AG04449 (cell line): Measurements from ENCODE around the gene GALNT4.

ENCODE experiments used
- CTCF ChIA-PET: fragments of 350-600 bp; formaldehyde crosslinking; extraction: SDS; loops from one replicate; lab custom pipeline; 2021; ENCODE audit warnings: antibody characterized with exemption; lab: Yijun Ruan, JAX
- POLR2A ChIA-PET: fragments of 400-600, 350-600 bp; formaldehyde crosslinking; extraction: SDS; loops from one replicate; lab custom pipeline; 2020; ENCODE audit warnings: antibody characterized with exemption, inconsistent platforms; lab: Yijun Ruan, JAX
- DNase-seq: peaks from one replicate; pipeline ENCODE4 v3.0.0-alpha.2; 2010; ENCODE audit warnings: low read depth, low spot score
- H3K4me3 ChIP-seq: 2 replicates; pipeline ENCODE4 v1.5.1; 2011; ENCODE audit warnings: low read depth, mild to moderate bottlenecking, control low read depth, low read length
- CTCF ChIP-seq: IDR thresholded peaks from one replicate; pipeline ENCODE4 v1.5.1; 2011; ENCODE audit warnings: mild to moderate bottlenecking, moderate library complexity, low read length, control low read depth, inconsistent platforms; ENCODE audit not compliant: insufficient read depth; ENCODE audit errors: missing control alignments

Gene GALNT4

DNA sequence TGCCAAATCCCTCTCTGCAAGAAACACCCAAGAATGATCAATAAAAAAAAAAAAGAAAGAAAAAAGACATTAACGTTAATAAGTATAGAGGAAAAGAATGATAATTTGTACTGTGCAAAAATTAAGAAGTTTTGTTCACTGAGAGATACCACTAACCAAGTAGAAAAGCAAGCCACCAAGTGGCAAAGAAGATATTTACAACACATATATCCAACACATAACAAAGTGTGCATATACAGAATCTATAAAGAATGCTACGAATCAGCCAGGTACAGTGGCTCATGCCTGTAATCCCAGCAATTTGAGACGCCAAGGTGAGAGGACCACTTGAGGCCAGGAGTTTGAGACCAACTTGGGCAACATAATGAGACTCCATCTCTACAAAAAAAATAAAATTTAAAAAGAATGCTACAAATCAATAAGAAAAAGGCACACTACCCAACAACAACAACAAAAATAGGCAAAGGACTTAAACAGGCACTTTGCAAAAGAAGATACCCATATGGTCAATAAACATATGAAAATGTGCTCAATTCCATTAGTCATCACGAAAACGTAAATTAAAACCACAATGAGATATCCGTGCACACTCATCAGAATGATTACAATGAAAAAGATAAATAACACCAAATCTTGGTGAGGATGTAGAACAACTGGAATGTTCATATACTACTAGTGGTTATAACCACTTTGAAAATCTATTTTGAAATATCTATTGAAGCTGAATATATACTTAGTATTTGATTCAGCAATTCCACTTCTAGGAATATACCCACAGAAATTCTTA is 19.8 kb downstream of the GALNT4 start:
- ChIA-PET POLR2A (no interaction called here), CTCF (interaction anchor here (0.8 to 2.8 kb wide), 5 partner anchors 9 to 485 kb away, joined by 3 to 17 read pairs (median 7); partner anchors contain the start of gene GALNT4)

DNA sequence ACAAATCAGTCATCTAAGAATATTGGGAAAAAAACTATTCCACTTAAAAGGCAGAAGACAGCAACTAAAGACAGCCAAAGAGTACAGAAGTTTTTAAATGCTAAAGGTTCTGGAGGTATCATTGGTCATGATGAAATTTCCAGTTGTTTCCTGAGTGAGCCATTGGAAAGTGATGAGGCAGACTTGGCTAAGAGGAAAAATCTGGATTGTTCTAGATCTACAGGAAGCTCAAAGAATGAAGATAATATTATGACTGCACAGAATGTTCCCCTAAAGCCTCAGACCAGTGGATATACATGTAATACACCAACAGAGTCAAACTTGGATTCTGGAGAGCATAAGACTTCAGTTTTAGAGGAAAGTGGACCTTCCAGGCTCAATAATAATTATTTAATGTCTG is 22.8 kb downstream of the GALNT4 start:
- POLR2A ChIA-PET, result no interaction called here
- CTCF ChIA-PET, result no interaction called here

More for the DNA sequence above, 19.8 kb downstream of the GALNT4 start:
- DNase-seq, result no peak
- TF ChIP-seq CTCF, result no peak
- H3K4me3 ChIP-seq, result no peak overlapping the region

GRCh38 chr12:89499857-89500256 is 24.7 kb downstream of the GALNT4 start:
- DNase-seq, result no peak
- POLR2A ChIA-PET, result no interaction called here
- no peak overlapping the region for H3K4me3 ChIP-seq
- CTCF ChIA-PET, result interaction anchor here (5.5 kb wide), 1 partner anchor 29 kb away, joined by 25 read pairs; no protein-coding TSS in a partner anchor
- no peak for TF ChIP-seq CTCF

More for the DNA sequence above, 22.8 kb downstream of the GALNT4 start:
- no peak for DNase-seq
- H3K4me3 ChIP-seq, result no peak overlapping the region
- no peak for TF ChIP-seq CTCF

GRCh38 chr12:89497467-89497866 is 27.1 kb downstream of the GALNT4 start:
- TF ChIP-seq CTCF, result no peak
- DNase-seq, result no peak
- ChIA-PET POLR2A (no interaction called here), CTCF (interaction anchor here (0.8 to 5.5 kb wide), 4 partner anchors 24 to 28 kb away, joined by 3 to 25 read pairs (median 3); partner anchors contain the start of genes GALNT4 and POC1B)
- H3K4me3 ChIP-seq, result no peak overlapping the region

DNA sequence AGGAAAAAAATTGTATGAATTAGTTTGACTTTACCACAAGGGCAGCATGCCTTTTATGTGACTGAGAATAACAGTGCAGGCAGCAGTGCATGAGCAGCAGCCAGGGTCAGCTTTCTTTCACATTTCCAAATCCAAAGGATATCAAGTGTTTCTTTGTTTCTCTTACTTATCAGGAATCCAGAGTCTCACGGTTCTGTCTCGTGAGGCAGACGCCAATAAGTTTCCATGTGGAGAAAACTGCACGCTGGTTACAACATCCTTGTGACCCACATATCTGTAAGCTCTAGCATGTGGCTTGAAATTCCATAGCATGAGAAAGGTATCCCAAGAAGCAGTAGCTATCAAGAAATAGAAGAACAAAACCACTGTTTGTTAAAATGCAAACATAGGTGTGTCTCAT is 27.6 kb downstream of the GALNT4 start:
- ChIA-PET CTCF (interaction anchor here (0.8 to 5.5 kb wide), 5 partner anchors 25 to 32 kb away, joined by 3 to 25 read pairs (median 3); partner anchors contain the start of genes GALNT4 and POC1B), POLR2A (no interaction called here)
- no peak overlapping the region for H3K4me3 ChIP-seq
- no peak for DNase-seq
- TF ChIP-seq CTCF, result no peak

DNA sequence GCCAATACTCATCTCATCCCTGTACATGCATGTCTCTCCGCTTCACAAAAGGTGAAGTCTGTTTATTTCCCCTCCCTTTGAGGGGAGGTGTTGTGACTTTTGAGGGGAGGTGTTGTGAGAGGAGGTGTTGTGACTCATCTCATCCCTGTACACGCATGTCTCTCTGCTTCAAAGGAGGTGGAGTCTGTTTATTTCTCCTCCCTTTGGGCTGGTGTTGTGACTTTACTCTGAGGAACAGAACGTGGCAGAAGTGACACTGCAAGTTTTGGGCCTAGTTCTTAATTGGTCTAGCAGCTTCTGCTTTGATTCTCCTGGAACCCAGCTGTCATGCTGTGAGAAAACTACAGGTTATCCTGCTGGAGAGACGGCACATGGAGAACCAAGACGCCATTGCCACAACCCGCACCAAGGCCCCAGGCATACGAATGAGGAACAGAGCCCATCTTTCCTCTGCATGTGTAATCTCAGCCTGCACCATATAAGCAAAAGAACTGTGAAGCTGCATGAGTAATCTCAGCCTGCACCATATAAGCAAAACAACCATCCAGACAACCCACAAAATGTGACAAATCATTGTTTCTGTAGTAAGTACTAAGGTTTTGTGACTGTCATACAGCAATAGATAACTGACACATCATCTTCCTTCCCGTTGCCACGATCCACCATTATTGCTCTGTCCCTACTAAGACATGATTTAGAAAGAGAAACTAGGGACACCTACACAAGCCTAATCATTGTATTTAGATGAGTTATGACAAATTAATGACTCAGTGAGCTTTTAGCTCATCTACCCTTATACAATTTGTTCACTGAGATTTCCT is 30.0 kb downstream of the GALNT4 start:
- POLR2A ChIA-PET, result no interaction called here
- DNase-seq, result no peak
- TF ChIP-seq CTCF, result no peak
- H3K4me3 ChIP-seq, result no peak overlapping the region
- CTCF ChIA-PET, result interaction anchor here (0.9 to 5.5 kb wide), 5 partner anchors 11 to 475 kb away, joined by 3 to 25 read pairs (median 5); no protein-coding TSS in a partner anchor
